Non-pigmented ciliary epithelial cell (primary cell): ENCODE results near the gene POU6F2.
"Not testable (repeated sequence)": the region's sequence is repeated elsewhere in the genome, so short reads cannot be mapped to it uniquely, and the experiment has no call there.

Experiments
- DNase-seq: peaks from one replicate; pipeline ENCODE4 v3.0.0-alpha.2; 2010; ENCODE audit warnings: low read depth

The POU6F2 gene

GRCh38 chr7:39356172-39356925, 378.6 kb downstream of the POU6F2 start:
- no peak for DNase-seq

GRCh38 chr7:39357648-39358047, 379.9 kb downstream of the POU6F2 start:
- no peak for DNase-seq

- no peak for DNase-seq
Observed at GRCh38 chr7:39360038-39360437, 382.3 kb downstream of the POU6F2 start.

GRCh38 chr7:39360766-39361165, 383.1 kb downstream of the POU6F2 start:
- DNase-seq = no peak

GRCh38 chr7:39365751-39366295, 388.1 kb downstream of the POU6F2 start:
- no peak for DNase-seq

GRCh38 chr7:39367451-39367850, 389.7 kb downstream of the POU6F2 start:
- DNase-seq = no peak

- DNase-seq = no peak
Observed at GRCh38 chr7:39367943-39368342, 390.2 kb downstream of the POU6F2 start.

- no peak for DNase-seq
Observed at GRCh38 chr7:39372383-39372782, 394.7 kb downstream of the POU6F2 start.

GRCh38 chr7:39374436-39375040, 396.8 kb downstream of the POU6F2 start:
- no peak for DNase-seq

- no peak for DNase-seq
Observed at GRCh38 chr7:39375047-39375873, 397.6 kb downstream of the POU6F2 start.

- DNase-seq = no peak
Observed at GRCh38 chr7:39375874-39376190, 398.1 kb downstream of the POU6F2 start.

- not testable (repeated sequence) for DNase-seq
Observed at GRCh38 chr7:39376881-39377280, 399.2 kb downstream of the POU6F2 start.

GRCh38 chr7:39379416-39379815, 401.7 kb downstream of the POU6F2 start:
- no peak for DNase-seq

- no peak for DNase-seq
Observed at GRCh38 chr7:39383136-39383535, 405.4 kb downstream of the POU6F2 start.

GRCh38 chr7:39384386-39384785, 406.7 kb downstream of the POU6F2 start:
- DNase-seq = no peak

GRCh38 chr7:39386718-39387117, 409.0 kb downstream of the POU6F2 start:
- no peak for DNase-seq

- no peak for DNase-seq
Observed at GRCh38 chr7:39392151-39392550, 414.4 kb downstream of the POU6F2 start.

- no peak for DNase-seq
Observed at GRCh38 chr7:39394105-39394680, 416.5 kb downstream of the POU6F2 start.

GRCh38 chr7:39399458-39399857, 421.7 kb downstream of the POU6F2 start:
- DNase-seq = no peak

- no peak for DNase-seq
Observed at GRCh38 chr7:39399986-39400385, 422.3 kb downstream of the POU6F2 start.

- DNase-seq = no peak
Observed at GRCh38 chr7:39400836-39401235, 423.1 kb downstream of the POU6F2 start.

GRCh38 chr7:39402034-39402433, 424.3 kb downstream of the POU6F2 start:
- DNase-seq = no peak
